HG03520 (cell line): ENCODE results near the gene WARS2.
"Not testable (repeated sequence)": the region's sequence is repeated elsewhere in the genome, so short reads cannot be mapped to it uniquely, and the experiment has no call there.

ENCODE experiments used
- ATAC-seq: cut with Tn5 transposase; IDR thresholded peaks from one replicate; pipeline ENCODE4 v1.9.1; 2021; ENCODE audit warnings: mild to moderate bottlenecking, moderate library complexity; ENCODE audit not compliant: unreplicated experiment

The WARS2 gene

GRCh38 chr1:119140177-119141019 is at the start of gene WARS2:
Gene WARS2, minus strand, starts transcription at chr1:119140653. Its CDS starts 9 bp downstream, at chr1:119140644.
- peak; percentile 85 for ATAC-seq

DNA sequence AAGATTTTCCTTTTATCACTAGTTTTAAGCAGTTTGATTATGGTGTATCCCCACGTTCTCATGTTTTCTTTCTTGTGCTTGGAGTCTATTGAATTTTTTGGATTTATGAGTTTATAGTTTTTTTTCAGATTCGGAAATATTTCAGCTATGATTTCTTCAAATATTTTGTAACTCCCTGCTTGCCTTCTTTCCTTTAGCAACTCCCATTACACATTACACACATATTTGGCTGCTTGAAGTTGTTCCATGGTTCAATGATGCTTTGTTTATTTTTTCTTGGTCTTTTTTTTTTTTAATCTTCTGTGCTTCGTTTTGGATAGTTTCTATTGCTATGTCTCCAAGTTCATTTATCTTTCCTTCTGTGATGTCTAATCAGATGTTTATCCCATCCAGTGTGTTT is 48.5 kb upstream of the WARS2 start:
- no peak for ATAC-seq

DNA sequence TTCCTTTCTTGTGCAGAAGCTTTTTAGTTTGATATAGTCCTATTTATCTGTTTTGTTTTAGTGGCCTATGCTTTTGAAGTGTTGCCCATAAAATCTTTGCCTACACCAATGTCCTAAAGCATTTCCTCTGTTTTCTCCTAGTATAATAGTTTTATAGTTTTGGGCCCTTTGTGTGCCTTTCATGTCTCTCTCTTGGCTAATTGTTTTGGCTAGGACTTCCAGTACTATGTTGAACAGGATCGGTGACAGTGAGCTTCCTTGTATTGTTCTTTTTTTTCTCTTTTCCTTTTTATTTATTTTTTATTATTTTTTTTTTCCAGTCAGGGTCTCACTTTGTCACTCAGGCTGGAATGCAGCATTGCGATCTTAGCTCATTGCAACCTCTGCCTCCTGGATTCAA is 47.0 kb upstream of the WARS2 start:
- ATAC-seq: no peak

GRCh38 chr1:119186471-119186870 is 46.0 kb upstream of the WARS2 start:
- ATAC-seq: no peak

DNA sequence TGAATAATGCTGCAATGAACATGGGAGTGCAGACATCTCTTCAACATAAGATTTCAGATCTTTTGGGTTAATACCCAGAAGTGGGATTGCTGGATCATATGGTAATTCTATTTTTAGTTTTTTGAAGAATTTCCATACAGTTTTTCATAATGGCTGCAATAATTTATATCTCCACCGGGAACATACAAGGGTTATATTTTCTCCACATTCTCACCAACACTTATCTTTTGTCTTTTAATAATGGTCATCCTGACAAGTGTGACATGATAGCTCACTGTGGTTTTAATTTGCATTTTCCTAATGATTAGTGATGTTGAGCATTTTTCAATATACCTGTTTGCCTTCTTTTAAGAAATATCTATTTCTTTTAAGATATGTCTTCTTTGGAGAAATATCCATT is 44.5 kb upstream of the WARS2 start:
- no peak for ATAC-seq

DNA sequence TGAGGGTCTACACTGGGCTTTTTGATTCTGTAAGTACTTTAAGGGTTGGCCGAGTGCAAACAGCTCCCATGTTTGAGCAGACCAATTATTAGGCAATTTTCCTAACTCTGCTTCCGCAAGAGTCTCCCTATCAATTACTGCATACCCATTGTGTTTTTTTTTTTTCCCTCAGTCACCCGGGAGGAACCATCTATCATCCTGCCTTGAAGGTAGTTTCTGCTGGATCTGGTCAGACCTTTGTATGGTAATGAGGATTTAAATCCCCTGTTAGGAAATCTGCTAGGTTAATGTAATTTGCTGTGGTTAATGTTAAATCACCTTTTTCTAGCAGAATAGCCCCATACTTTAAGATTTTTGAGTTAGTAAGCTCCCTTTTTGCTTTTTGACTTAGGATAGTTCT is 40.8 kb upstream of the WARS2 start:
- ATAC-seq: no peak

- ATAC-seq: no peak
These were observed 38.6 kb upstream of the WARS2 start for GRCh38 chr1:119179051-119179450.

GRCh38 chr1:119172927-119173326 is 32.5 kb upstream of the WARS2 start:
- ATAC-seq: not testable (repeated sequence)

GRCh38 chr1:119171381-119172010 is 31.0 kb upstream of the WARS2 start:
- not testable (repeated sequence) for ATAC-seq

DNA sequence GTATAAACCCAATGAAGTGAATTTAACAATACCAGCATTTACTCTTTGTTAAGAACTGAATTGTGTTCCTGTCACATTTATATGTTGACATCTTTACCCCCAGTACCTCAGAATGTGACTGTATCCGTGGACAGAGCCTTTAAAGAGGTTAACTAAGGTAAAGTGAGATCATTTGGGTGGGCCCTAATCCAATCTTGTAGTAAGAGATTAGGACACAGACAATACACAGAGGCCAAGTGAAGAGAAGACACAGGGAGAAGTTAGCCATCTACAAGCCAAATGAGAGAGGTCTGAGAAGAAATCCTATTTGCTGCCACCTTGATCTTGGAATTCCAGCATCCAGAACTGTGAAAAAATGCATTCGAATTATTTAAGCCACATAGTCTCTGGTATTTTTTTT is 22.9 kb upstream of the WARS2 start:
- ATAC-seq: no peak

DNA sequence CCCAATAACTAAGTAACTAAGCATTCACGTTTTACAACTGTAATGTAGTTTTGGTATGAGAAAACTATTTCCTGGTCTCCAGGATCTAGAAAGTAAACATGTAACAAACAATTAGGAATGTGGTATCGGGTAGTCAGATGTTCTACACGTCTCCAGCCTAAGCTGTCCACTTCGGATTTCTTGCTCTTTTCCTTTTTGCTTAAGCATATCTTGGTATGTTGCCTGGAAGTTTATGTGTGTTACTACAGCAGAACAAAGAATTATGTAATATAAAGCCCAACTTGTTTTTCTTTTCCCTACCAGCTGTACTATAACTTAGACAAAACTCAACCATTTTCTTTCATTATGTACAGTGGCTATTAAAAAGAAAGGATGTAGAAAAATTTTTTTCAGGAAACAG is 20.4 kb upstream of the WARS2 start:
- ATAC-seq: no peak

GRCh38 chr1:119160409-119160808 is 20.0 kb upstream of the WARS2 start:
- no peak for ATAC-seq

- ATAC-seq: no peak
These were observed 19.5 kb upstream of the WARS2 start for GRCh38 chr1:119159966-119160365.

- no peak for ATAC-seq
These were observed 18.7 kb upstream of the WARS2 start for GRCh38 chr1:119159111-119159510.

GRCh38 chr1:119156761-119157160 is 16.3 kb upstream of the WARS2 start:
- not testable (repeated sequence) for ATAC-seq

- ATAC-seq: not testable (repeated sequence)
These were observed 14.6 kb upstream of the WARS2 start for GRCh38 chr1:119155069-119155468.

DNA sequence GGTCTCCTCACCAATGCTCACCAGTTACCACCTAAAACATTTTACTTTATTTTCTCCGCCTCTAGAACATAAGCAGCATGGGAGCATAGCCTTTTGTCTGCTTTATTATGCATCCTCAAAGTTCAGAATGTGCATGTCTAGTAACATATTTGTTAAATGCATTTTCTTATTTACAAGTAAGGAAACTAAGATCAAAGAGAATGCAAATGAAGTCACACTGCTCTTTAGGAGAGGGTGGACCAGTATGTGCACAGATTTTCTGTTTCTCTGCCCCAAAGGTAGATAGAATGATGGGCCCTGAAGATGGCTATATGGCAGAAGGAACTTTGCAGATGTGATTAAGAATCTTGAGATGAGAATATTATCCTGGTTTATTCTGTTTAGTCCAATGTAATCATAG is 9.7 kb upstream of the WARS2 start:
- ATAC-seq: no peak

- no peak for ATAC-seq
These were observed 7.2 kb upstream of the WARS2 start for GRCh38 chr1:119147661-119148090.

DNA sequence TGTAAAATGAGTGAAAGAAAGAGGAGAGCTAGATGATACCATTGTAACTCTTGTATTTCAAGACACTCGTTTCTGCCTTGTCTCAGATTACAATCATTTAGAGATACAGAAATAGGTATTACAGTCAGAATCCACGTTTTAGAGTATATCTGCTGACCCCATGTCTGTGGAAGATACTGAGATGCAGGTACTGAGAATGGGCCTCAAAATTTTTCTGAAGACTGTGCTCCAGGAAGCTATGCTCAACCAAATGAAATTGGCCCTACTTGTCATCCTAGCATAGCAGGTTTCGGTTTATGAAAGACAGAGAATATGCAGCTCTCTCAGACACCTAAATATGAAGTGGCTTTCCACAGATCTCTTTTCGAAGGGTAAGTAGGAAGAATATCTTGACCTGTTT is 6.0 kb upstream of the WARS2 start:
- ATAC-seq: no peak

- no peak for ATAC-seq
These were observed 4.4 kb upstream of the WARS2 start for GRCh38 chr1:119144813-119145212.

GRCh38 chr1:119143706-119144105 is 3.3 kb upstream of the WARS2 start:
- ATAC-seq: no peak

GRCh38 chr1:119141660-119142059 is 1.2 kb upstream of the WARS2 start:
- no peak for ATAC-seq
